Peyer's patch (tissue), 4 donors: ENCODE measurements around the gene SESTD1. TPM values are rescaled to one million over a fixed set of nuclear protein-coding genes. Genes with fewer than 3 reads are reported as not detected.

Experiments
- DNase-seq, 3 donors: peaks; one replicate each; pipeline ENCODE4 v3.0.0-alpha.2; 2017 to 2019
- H3K27ac ChIP-seq, 4 donors: fragments of 200-600 bp; sonication (generic); one replicate each; pipeline ENCODE4 v1.5.1; 2016 to 2019
- H3K27me3 ChIP-seq, 2 donors: fragments of 200-600 bp; sonication (generic); one replicate each; pipeline ENCODE4 v1.5.1; 2019
- H3K36me3 ChIP-seq, 3 donors: fragments of 200-600 bp; sonication (generic); one replicate each; pipeline ENCODE4 v1.5.1; 2016 to 2019
- H3K4me1 ChIP-seq, 4 donors: fragments of 200-600 bp; sonication (generic); one replicate each; pipeline ENCODE4 v1.5.1; 2016 to 2019
- H3K4me3 ChIP-seq, 4 donors: fragments of 200-600 bp; sonication (generic); 1 replicate in 3 of 4; 2 replicates in 1 of 4; pipeline ENCODE4 v1.5.1; 2016 to 2019; ENCODE audit warnings: mild to moderate bottlenecking in 1 of 4
- H3K9me3 ChIP-seq, 4 donors: fragments of 200-600 bp; sonication (generic); one replicate each; pipeline ENCODE4 v1.5.1; 2016 to 2019; ENCODE audit warnings: mild to moderate bottlenecking in 1 of 4
- POLR2A ChIP-seq, 2 donors: fragments of 450-650 bp; IDR thresholded peaks; one replicate each; pipeline ENCODE4 v1.5.1; 2017; ENCODE audit warnings: antibody characterized with exemption in 2 of 2, mild to moderate bottlenecking in 2 of 2, moderate library complexity in 2 of 2
- total RNA-seq, 4 donors: library from RNA; depleted of rRNA; stranded (reverse); fragments of >200 nt; gene quantifications; one replicate each; pipeline ENCODE4 v1.1.0, GENCODE V29; 2016
- TF ChIP-seq, protein P1 (sequence below), 6 experiments: fragments of 450-650 bp in 4 of 6; fragments of 200-600 bp in 2 of 6; sonication (generic) in 1 of 6; IDR thresholded peaks; one replicate each; pipeline ENCODE4 v1.5.1; 2017 to 2019; ENCODE audit warnings: antibody characterized with exemption in 6 of 6, mild to moderate bottlenecking in 3 of 6, moderate library complexity in 1 of 6

SESTD1 gene
- total RNA-seq, 4 donors from 2014 or later: 19.3 to 66.0 (median 39.6) TPM

DNA sequence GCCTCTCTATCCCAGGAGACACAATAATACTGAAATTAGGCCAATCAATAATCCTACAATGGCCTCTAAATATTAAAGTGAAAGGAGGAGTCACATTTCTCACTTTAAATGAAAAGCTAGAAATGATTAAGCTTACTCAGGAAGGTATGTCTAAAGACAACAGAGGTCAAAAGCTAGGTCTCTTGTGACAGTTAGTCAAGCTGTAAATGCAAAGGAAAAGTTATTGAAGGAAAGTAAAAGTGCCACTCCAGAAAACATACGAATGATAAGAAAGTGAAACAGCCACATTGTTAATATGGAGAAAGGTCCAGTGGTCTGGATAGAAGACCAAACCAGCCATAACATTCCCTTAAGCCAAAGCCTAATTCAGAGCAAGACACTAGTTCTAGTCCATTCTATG lies 9.5 kb downstream of the SESTD1 start:
- no peak overlapping the region for H3K27ac ChIP-seq
- H3K4me1 ChIP-seq: peaks cover 0 to 15% (median 0%) of the 10 kb centered on the region in 4 donors
- H3K36me3 ChIP-seq: no peaks in the 10 kb centered on the region
- no peak for DNase-seq
- H3K4me3 ChIP-seq: no peak overlapping the region
- H3K9me3 ChIP-seq: no peaks in the 10 kb centered on the region
- TF ChIP-seq POLR2A (IDR thresholded peaks at IDR 0.05): no peak
- TF ChIP-seq, protein P1, sequence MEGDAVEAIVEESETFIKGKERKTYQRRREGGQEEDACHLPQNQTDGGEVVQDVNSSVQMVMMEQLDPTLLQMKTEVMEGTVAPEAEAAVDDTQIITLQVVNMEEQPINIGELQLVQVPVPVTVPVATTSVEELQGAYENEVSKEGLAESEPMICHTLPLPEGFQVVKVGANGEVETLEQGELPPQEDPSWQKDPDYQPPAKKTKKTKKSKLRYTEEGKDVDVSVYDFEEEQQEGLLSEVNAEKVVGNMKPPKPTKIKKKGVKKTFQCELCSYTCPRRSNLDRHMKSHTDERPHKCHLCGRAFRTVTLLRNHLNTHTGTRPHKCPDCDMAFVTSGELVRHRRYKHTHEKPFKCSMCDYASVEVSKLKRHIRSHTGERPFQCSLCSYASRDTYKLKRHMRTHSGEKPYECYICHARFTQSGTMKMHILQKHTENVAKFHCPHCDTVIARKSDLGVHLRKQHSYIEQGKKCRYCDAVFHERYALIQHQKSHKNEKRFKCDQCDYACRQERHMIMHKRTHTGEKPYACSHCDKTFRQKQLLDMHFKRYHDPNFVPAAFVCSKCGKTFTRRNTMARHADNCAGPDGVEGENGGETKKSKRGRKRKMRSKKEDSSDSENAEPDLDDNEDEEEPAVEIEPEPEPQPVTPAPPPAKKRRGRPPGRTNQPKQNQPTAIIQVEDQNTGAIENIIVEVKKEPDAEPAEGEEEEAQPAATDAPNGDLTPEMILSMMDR (IDR thresholded peaks at IDR 0.05): no peak
- no peaks in the 10 kb centered on the region for H3K27me3 ChIP-seq

DNA sequence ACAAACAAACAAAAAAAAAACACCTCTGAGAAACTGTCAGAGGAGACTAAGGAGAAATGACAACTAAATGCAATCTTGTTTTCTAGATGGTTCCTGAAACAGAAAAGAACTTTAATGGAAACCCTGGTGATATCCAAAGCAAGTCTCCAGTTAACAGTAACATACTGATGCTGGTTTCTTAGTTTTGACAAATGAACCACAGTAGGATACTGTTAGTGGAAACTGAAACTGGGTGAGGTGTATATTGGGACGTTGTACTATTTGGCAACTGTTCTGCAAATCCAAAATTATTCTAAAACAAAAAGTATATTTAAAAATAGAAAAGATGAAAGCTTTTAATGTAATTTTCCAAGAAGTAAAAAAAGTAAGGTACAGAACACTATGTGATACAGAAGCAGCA lies 11.4 kb downstream of the SESTD1 start:
- Histone ChIP-seq H3K4me1 (peaks cover 0 to 15% (median 0%) of the 10 kb centered on the region in 4 donors), H3K9me3 (no peaks in the 10 kb centered on the region), H3K36me3 (no peaks in the 10 kb centered on the region), H3K27ac (no peak overlapping the region), H3K27me3 (no peaks in the 10 kb centered on the region), H3K4me3 (no peak overlapping the region)
- TF ChIP-seq, protein P1 (IDR thresholded peaks at IDR 0.05): no peak
- TF ChIP-seq POLR2A (IDR thresholded peaks at IDR 0.05): no peak
- no peak for DNase-seq

DNA sequence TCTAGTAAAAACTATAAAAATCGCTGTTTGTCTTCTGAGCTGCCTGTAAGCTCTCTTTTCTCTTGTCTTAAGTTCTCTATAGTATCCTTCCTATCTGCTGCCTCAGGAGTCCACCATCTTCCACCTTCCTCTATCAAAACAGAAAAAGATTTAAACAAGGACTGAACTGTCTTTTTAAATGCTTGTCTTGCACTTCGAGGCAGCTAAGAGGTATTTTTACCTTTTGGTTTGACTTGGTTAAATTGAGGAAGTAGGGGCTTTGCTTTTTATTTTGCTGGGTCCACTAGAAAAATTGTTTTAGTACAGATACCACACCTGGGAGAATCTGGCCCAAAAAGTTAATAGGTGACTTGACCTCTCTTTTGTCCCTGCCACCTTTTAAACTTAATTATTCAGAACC lies 12.2 kb downstream of the SESTD1 start:
- Histone ChIP-seq H3K4me1 (peaks cover 0 to 15% (median 0%) of the 10 kb centered on the region in 4 donors), H3K9me3 (no peaks in the 10 kb centered on the region), H3K4me3 (no peak overlapping the region), H3K36me3 (no peaks in the 10 kb centered on the region), H3K27me3 (no peaks in the 10 kb centered on the region), H3K27ac (no peak overlapping the region)
- DNase-seq: no peak
- TF ChIP-seq, protein P1 (IDR thresholded peaks at IDR 0.05): no peak
- TF ChIP-seq POLR2A (IDR thresholded peaks at IDR 0.05): no peak

DNA sequence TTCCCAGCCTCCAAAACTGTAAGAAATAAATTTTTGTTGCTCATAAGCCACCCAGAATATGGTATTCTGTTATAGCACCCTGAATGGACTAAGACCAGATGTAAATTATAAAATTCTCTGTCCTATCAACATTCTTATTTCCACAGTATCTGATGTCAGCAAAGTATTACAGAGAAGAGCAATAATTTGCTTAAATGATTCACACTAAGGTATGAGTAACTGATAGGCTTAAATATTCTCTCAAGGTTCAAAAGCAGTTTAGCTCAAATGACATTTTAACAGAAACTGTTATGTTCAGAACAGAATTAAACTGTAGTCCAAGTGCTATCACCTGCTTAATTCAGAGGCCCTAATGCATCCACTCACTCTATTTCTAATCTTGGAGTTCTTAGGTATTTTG lies 12.8 kb downstream of the SESTD1 start:
- Histone ChIP-seq H3K36me3 (no peaks in the 10 kb centered on the region), H3K27me3 (no peaks in the 10 kb centered on the region), H3K4me1 (peaks cover 0 to 15% (median 0%) of the 10 kb centered on the region in 4 donors), H3K27ac (no peak overlapping the region), H3K9me3 (no peaks in the 10 kb centered on the region), H3K4me3 (no peak overlapping the region)
- DNase-seq: no peak
- TF ChIP-seq, protein P1 (IDR thresholded peaks at IDR 0.05): no peak
- no peak for TF ChIP-seq POLR2A (IDR thresholded peaks at IDR 0.05)

DNA sequence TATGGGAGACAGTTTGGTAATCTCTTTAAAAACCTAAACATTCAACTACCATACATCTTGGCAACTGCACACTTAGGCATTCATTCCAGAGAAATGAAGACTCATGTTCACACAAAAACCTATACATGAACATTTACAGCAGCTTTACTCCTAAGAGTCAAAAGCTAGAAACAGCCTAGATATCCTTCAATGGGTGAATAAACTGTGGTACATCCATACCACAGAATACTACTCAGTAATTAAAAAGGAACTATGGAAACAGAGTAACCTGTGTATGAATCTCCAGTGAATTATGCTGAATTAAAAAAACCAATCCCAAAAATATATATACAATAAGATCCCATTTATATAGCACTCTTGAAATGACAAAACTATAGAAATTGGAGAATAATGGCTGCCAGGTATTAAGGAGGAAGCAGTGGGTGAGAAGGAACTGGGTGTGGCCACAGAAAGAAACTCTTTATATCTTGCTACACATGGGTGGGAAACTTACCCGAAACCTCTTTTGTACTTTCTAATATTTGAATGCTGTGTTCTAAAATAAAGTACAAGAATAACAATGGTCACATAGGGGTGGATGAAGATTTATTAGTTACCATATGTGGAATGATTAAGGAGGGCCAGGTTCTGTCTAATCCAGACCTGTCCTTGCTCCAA lies 13.7 kb downstream of the SESTD1 start:
- peak overlapping the region in 1 of 4 donors; percentile 43 for H3K27ac ChIP-seq
- peaks cover 0 to 15% (median 0%) of the 10 kb centered on the region in 4 donors for H3K4me1 ChIP-seq
- TF ChIP-seq, protein P1 (IDR thresholded peaks at IDR 0.05): no peak
- no peak for TF ChIP-seq POLR2A (IDR thresholded peaks at IDR 0.05)
- no peak for DNase-seq
- no peaks in the 10 kb centered on the region for H3K27me3 ChIP-seq
- H3K4me3 ChIP-seq: no peak overlapping the region
- H3K36me3 ChIP-seq: no peaks in the 10 kb centered on the region
- no peaks in the 10 kb centered on the region for H3K9me3 ChIP-seq
